Lung (tissue), 12 donors: Measurements from ENCODE around the gene DSTN. TPM values are rescaled to one million over a fixed set of nuclear protein-coding genes. Genes with fewer than 3 reads are reported as not detected.

ENCODE experiments used
- ATAC-seq: fragments of 200-7000 bp; cut with Tn5 transposase; one replicate; pipeline ENCODE4 v1.9.1; 2020; ENCODE audit warnings: moderate number of reproducible peaks; ENCODE audit not compliant: insufficient read depth, low FRiP score
- DNase-seq, 3 donors: peaks; one replicate each; pipeline ENCODE4 v3.0.0-alpha.2; 2013 to 2017
- H3K27ac ChIP-seq, 2 donors: one replicate each; pipeline ENCODE4 v1.5.1; 2013; ENCODE audit warnings: mild to moderate bottlenecking in 2 of 2, moderate library complexity in 2 of 2, control low read depth in 1 of 2, inconsistent platforms in 1 of 2, low read depth in 1 of 2, low read length in 1 of 2
- H3K27me3 ChIP-seq, 3 donors: one replicate each; pipeline ENCODE4 v1.5.1; 2013; ENCODE audit warnings: low read length in 2 of 3; ENCODE audit not compliant: control insufficient read depth in 3 of 3, insufficient read depth in 3 of 3
- H3K36me3 ChIP-seq, 4 donors: one replicate each; pipeline ENCODE4 v1.5.1; 2013; ENCODE audit warnings: low read length in 4 of 4, mild to moderate bottlenecking in 1 of 4, moderate library complexity in 1 of 4; ENCODE audit not compliant: control insufficient read depth in 4 of 4, insufficient read depth in 4 of 4
- H3K4me1 ChIP-seq, 5 donors: one replicate each; pipeline ENCODE4 v1.5.1; 2013; ENCODE audit warnings: low read length in 5 of 5, mild to moderate bottlenecking in 2 of 5, moderate library complexity in 1 of 5; ENCODE audit not compliant: control insufficient read depth in 5 of 5, insufficient read depth in 5 of 5
- H3K4me3 ChIP-seq: one replicate; pipeline ENCODE4 v1.5.1; 2013; ENCODE audit warnings: mild to moderate bottlenecking, control low read depth, moderate library complexity
- H3K9ac ChIP-seq, 2 donors: one replicate each; pipeline ENCODE4 v1.5.1; 2013; ENCODE audit warnings: low read length in 2 of 2, control low read depth in 1 of 2; ENCODE audit not compliant: insufficient read depth in 1 of 2
- H3K9me3 ChIP-seq, 4 donors: one replicate each; pipeline ENCODE4 v1.5.1; 2013; ENCODE audit warnings: low read length in 3 of 4, mild to moderate bottlenecking in 1 of 4, moderate library complexity in 1 of 4; ENCODE audit not compliant: control insufficient read depth in 4 of 4, insufficient read depth in 3 of 4
- WGBS, 2 donors: extraction: QIAGEN DNeasy Blood & Tissue Kit; methylation state at CpG; one replicate each; pipeline ENCODE4 v1.1.7; 2013; 5-methylcytosine and 5-hydroxymethylcytosine counted together
- polyA plus RNA-seq, 2 donors: library from polyadenylated mRNA; stranded (reverse); fragments of 200-250 nt; gene quantifications; one replicate each; pipeline ENCODE4 v1.2.1, GENCODE V29; 2013
- total RNA-seq, 2 donors: library from RNA; depleted of rRNA in 1 of 2; stranded (reverse); fragments of >200 nt in 1 of 2; gene quantifications; one replicate each; pipeline ENCODE4 v1.2.1, GENCODE V29; 2014 to 2021
- TF ChIP-seq, protein P1 (sequence below): IDR thresholded peaks from 2 replicates; pipeline ENCODE4 v1.5.1; 2012; ENCODE audit warnings: mild to moderate bottlenecking; ENCODE audit errors: control extremely low read depth, extremely low read depth
- donor health status: control.
- donor health status: control.
- donor health status: Bipolar disorder and iron deficiency.
- donor health status: healthy.
- donor health status: DM: yes; HTN: yes; CAD: no.

The DSTN gene
- total and polyA plus RNA-seq, 4 donors, result 313 to 532 (median 380) TPM

DNA sequence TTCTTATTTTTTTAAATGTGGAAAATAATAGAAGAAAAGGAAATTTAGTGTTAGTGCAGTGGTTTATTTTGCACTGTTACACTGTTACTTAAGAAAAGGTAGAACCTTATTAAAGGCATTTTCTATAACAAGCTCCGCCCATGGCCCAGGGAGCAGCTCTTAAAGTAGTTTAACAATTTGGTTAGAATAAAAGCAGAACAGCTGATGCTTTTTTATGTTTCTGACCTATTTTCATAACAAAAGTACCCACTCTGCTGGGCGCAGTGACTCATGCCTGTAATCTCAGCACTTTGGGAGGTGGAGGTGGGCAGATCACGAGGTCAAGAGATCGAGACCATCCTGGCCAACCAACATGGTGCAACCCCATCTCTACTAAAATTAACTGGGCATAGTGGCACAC is 32.6 kb downstream of the DSTN start:
- WGBS, 2 donors, result 92 to 93% methylated on average over 4 of the region's 4 CpGs
- no peak overlapping the region for H3K9ac ChIP-seq
- H3K36me3 ChIP-seq, result peaks cover 15 to 27% (median 24%) of the 10 kb centered on the region in 4 donors
- no peaks in the 10 kb centered on the region for H3K9me3 ChIP-seq
- no peaks in the 10 kb centered on the region for H3K27me3 ChIP-seq
- DNase-seq, result no peak
- no peak overlapping the region for H3K27ac ChIP-seq
- no peak overlapping the region for H3K4me3 ChIP-seq
- TF ChIP-seq, protein P1, sequence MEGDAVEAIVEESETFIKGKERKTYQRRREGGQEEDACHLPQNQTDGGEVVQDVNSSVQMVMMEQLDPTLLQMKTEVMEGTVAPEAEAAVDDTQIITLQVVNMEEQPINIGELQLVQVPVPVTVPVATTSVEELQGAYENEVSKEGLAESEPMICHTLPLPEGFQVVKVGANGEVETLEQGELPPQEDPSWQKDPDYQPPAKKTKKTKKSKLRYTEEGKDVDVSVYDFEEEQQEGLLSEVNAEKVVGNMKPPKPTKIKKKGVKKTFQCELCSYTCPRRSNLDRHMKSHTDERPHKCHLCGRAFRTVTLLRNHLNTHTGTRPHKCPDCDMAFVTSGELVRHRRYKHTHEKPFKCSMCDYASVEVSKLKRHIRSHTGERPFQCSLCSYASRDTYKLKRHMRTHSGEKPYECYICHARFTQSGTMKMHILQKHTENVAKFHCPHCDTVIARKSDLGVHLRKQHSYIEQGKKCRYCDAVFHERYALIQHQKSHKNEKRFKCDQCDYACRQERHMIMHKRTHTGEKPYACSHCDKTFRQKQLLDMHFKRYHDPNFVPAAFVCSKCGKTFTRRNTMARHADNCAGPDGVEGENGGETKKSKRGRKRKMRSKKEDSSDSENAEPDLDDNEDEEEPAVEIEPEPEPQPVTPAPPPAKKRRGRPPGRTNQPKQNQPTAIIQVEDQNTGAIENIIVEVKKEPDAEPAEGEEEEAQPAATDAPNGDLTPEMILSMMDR, result no peak
- ATAC-seq, result no peak
- H3K4me1 ChIP-seq, result peaks cover 0 to 7% (median 0%) of the 10 kb centered on the region in 5 donors

DNA sequence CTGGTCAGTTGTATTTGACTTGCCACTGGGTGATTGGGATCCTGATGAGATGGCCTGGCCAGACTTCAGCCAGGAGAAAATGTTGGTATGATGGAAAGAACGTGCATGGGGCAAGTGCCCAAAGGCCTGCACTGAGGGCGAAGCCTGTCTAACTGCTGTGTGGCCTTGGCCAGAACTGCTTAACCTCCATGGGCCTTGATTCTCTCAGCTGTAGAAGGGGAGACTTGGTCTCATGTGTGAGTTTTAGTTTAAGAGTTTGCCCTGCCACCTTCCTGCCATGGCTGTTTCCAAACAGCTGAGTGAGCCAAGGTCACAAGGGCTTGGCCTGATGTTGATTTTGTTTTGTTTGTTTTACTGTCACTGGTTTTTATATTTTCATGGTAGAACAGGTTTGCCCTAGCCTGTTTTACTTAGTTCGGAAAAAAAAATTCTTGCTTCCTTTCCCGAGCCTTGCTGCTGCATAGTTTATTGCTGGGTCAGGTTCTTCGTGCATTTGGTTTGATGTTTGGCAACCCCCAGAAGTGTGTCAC is 35.3 kb downstream of the DSTN start:
- peak; percentile 22 to 64 (median 36) for DNase-seq
- Histone ChIP-seq H3K4me1 (peaks cover 0 to 7% (median 0%) of the 10 kb centered on the region in 5 donors), H3K27me3 (no peaks in the 10 kb centered on the region), H3K9me3 (no peaks in the 10 kb centered on the region), H3K36me3 (peaks cover 17 to 37% (median 32%) of the 10 kb centered on the region in 4 donors), H3K9ac (no peak overlapping the region), H3K4me3 (no peak overlapping the region), H3K27ac (peak overlapping the region in 1 of 2 donors; percentile 32)
- ATAC-seq, result peak; percentile 20
- TF ChIP-seq, protein P1, result no peak
- WGBS, 2 donors, result 65 to 78% methylated on average over 5 of the region's 5 CpGs

DNA sequence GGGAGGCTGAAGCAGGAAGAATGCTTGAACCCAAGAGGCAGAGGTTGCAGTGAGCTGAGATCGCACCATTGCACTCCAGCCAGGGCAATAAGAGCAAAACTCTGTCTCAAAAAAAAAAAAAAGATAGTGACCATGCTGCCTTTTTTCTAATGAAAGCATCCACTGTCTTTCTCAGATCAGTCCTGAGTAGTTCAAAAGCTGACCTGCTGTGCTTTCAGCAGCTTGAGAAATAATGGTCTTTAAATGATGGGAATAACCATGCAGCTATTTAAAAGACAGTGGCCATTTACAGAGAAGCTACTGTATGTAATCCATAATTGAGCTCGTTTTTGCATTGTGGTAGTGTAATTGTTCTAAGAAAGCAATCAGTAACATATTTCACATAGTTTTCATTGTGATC is 36.1 kb downstream of the DSTN start:
- ATAC-seq (no peak), DNase-seq (no peak)
- WGBS, 2 donors, result 60 to 83% methylated on average over 2 of the region's 2 CpGs
- TF ChIP-seq, protein P1, result no peak
- Histone ChIP-seq H3K27ac (no peak overlapping the region), H3K4me1 (peaks cover 0 to 7% (median 0%) of the 10 kb centered on the region in 5 donors), H3K4me3 (no peak overlapping the region), H3K27me3 (no peaks in the 10 kb centered on the region), H3K36me3 (peaks cover 18 to 37% (median 32%) of the 10 kb centered on the region in 4 donors), H3K9me3 (no peaks in the 10 kb centered on the region), H3K9ac (no peak overlapping the region)
